CD4-positive, alpha-beta T cell (primary cell): ENCODE measurements around the gene STAC2. TPM values are rescaled to one million over a fixed set of nuclear protein-coding genes. Genes with fewer than 3 reads are reported as not detected.
A peak's percentile ranks its signal among the peaks of the same experiment; 100 is the strongest.

Source experiments
- ATAC-seq: fragments of 200-7000 bp; cut with Tn5 transposase; one replicate; pipeline ENCODE4 v1.10.0; 2022; ENCODE audit warnings: mild to moderate bottlenecking; ENCODE audit not compliant: poor library complexity
- CTCF ChIA-PET: fragments of 350-600 bp; sonication (Branson Sonifier 250); formaldehyde crosslinking; loops from one replicate; lab custom pipeline; 2021; ENCODE audit warnings: antibody characterized with exemption, inconsistent platforms; lab: Charles Lee
- POLR2A ChIA-PET: fragments of 350-600 bp; sonication (Branson Sonifier 250); formaldehyde crosslinking; loops from one replicate; lab custom pipeline; 2021; ENCODE audit warnings: antibody characterized with exemption, inconsistent platforms; lab: Charles Lee
- DNase-seq, 14 experiments: peaks; one replicate each; pipeline ENCODE4 v3.0.0-alpha.2; 2013 to 2020; ENCODE audit warnings: mixed read lengths in 2 of 14
- H3K27ac ChIP-seq, 2 donors: one replicate each; pipeline versions ENCODE4 v1.5.1 to v1.7.0; 2013; ENCODE audit warnings: low read length in 2 of 2, low read depth in 1 of 2, mild to moderate bottlenecking in 1 of 2
- H3K27me3 ChIP-seq, 2 experiments: 1 replicate in 1 of 2; 2 replicates in 1 of 2; pipeline versions ENCODE4 v1.6.1 to v1.7.0; 2013; ENCODE audit warnings: low read length in 2 of 2, control low read depth in 1 of 2, mild to moderate bottlenecking in 1 of 2, moderate library complexity in 1 of 2; ENCODE audit not compliant: insufficient read depth in 2 of 2, control insufficient read depth in 1 of 2
- H3K36me3 ChIP-seq: one replicate; pipeline ENCODE4 v1.6.1; 2013; ENCODE audit warnings: low read length, control low read depth; ENCODE audit not compliant: insufficient read depth
- H3K4me1 ChIP-seq: one replicate; pipeline ENCODE4 v1.6.1; 2013; ENCODE audit warnings: low read length, control low read depth; ENCODE audit not compliant: insufficient read depth
- H3K4me3 ChIP-seq: one replicate; pipeline ENCODE4 v1.5.1; 2013; ENCODE audit warnings: mild to moderate bottlenecking, low read length, moderate library complexity
- H3K9me3 ChIP-seq, 2 experiments: 1 replicate in 1 of 2; 2 replicates in 1 of 2; pipeline versions ENCODE4 v1.6.1 to v1.7.0; 2013; ENCODE audit warnings: low read length in 2 of 2, mild to moderate bottlenecking in 2 of 2, control low read depth in 1 of 2, moderate library complexity in 1 of 2; ENCODE audit not compliant: control insufficient read depth in 1 of 2, insufficient read depth in 1 of 2
- H3K27ac Mint-ChIP-seq: one replicate; pipeline ENCODE4 v1.8.0; 2020; ENCODE audit warnings: mixed read lengths
- H3K27me3 Mint-ChIP-seq: one replicate; pipeline ENCODE4 v1.8.0; 2021; ENCODE audit warnings: mixed read lengths
- H3K36me3 Mint-ChIP-seq: one replicate; pipeline ENCODE4 v1.8.0; 2021; ENCODE audit warnings: low read depth, mixed read lengths
- H3K4me1 Mint-ChIP-seq: one replicate; pipeline ENCODE4 v1.8.0; 2021; ENCODE audit warnings: low read depth, mixed read lengths
- H3K4me3 Mint-ChIP-seq: one replicate; pipeline ENCODE4 v1.8.0; 2020; ENCODE audit warnings: mild to moderate bottlenecking, mixed read lengths
- H3K9me3 Mint-ChIP-seq: one replicate; pipeline ENCODE4 v1.8.0; 2020; ENCODE audit warnings: mixed read lengths
- CTCF ChIP-seq: fragments of 200-600 bp; IDR thresholded peaks from one replicate; pipeline ENCODE4 v1.8.0; 2022; ENCODE audit warnings: antibody characterized with exemption, mild to moderate bottlenecking
- intact Hi-C, 2 experiments: fragments of 100-400 bp; cut with DNase I in 1 of 2; cut with micrococcal nuclease in 1 of 2; formaldehyde crosslinking; loops; one replicate each; pipeline versions ENCODE4 v1.15.1 to v1.9.0; 2023 to 2025; cut with DNase I, micrococcal nuclease
- total RNA-seq, 174 experiments: library from RNA in 2 of 174; stranded (reverse) in 2 of 174; gene quantifications; one replicate each; pipeline ENCODE4 v1.2.3 and lab custom pipeline; 2021 to 2026

The STAC2 gene
- total RNA-seq, 2 experiments from 2014 or later = not detected

DNA sequence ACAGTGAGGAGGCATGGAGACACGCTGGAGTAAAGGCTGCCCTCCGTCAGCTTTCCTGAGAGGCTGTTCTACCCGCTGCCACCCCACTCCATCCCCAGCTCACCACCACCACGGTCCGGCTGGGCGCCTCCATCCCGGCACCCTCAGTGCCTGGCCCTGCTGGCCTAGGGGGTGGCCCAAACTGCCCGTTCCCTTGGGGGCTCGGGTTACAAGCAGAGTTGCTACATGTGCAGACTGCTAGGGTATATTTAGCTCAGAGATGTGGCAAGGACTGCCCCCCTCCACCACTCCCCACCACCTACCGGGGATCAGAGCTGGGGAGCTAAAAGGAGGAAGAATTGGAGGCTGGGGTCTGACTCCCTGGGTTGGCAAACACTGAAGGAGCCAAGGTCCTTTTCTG lies 32.4 kb downstream of the STAC2 start:
- ATAC-seq (no peak), DNase-seq (peak in 1 of 14 experiments; percentile 16)
- Mint-ChIP-seq H3K9me3 (no peaks in the 10 kb centered on the region), H3K36me3 (peaks cover 9% of the 10 kb centered on the region), H3K27ac (no peak overlapping the region), H3K4me1 (peaks cover 30% of the 10 kb centered on the region), H3K4me3 (no peak overlapping the region), H3K27me3 (no peaks in the 10 kb centered on the region)
- H3K36me3 ChIP-seq = peaks cover 34% of the 10 kb centered on the region
- ChIA-PET POLR2A (no interaction called here), CTCF (interaction anchor here (1.3 kb wide), 1 partner anchor 19 kb away, joined by 3 read pairs; no protein-coding TSS in a partner anchor)
- intact Hi-C loops = no loop called here
- no peak overlapping the region for H3K27ac ChIP-seq
- no peak for TF ChIP-seq CTCF
- no peaks in the 10 kb centered on the region for H3K9me3 ChIP-seq
- H3K27me3 ChIP-seq = no peaks in the 10 kb centered on the region
- H3K4me1 ChIP-seq = peaks cover 45% of the 10 kb centered on the region
- H3K4me3 ChIP-seq = no peak overlapping the region

GRCh38 chr17:39192901-39193300 lies 32.8 kb downstream of the STAC2 start:
- no peak for TF ChIP-seq CTCF
- Histone ChIP-seq H3K36me3 (peaks cover 34% of the 10 kb centered on the region), H3K27ac (no peak overlapping the region), H3K4me3 (no peak overlapping the region), H3K27me3 (no peaks in the 10 kb centered on the region), H3K9me3 (no peaks in the 10 kb centered on the region), H3K4me1 (peaks cover 40% of the 10 kb centered on the region)
- H3K4me3 Mint-ChIP-seq = no peak overlapping the region
- no peaks in the 10 kb centered on the region for H3K27me3 Mint-ChIP-seq
- DNase-seq = no peak
- H3K9me3 Mint-ChIP-seq = no peaks in the 10 kb centered on the region
- ChIA-PET POLR2A (no interaction called here), CTCF (interaction anchor here (1.3 kb wide), 1 partner anchor 18 kb away, joined by 3 read pairs; no protein-coding TSS in a partner anchor)
- H3K27ac Mint-ChIP-seq = no peak overlapping the region
- peaks cover 10% of the 10 kb centered on the region for H3K36me3 Mint-ChIP-seq
- ATAC-seq = no peak
- intact Hi-C loops = no loop called here
- peaks cover 25% of the 10 kb centered on the region for H3K4me1 Mint-ChIP-seq

DNA sequence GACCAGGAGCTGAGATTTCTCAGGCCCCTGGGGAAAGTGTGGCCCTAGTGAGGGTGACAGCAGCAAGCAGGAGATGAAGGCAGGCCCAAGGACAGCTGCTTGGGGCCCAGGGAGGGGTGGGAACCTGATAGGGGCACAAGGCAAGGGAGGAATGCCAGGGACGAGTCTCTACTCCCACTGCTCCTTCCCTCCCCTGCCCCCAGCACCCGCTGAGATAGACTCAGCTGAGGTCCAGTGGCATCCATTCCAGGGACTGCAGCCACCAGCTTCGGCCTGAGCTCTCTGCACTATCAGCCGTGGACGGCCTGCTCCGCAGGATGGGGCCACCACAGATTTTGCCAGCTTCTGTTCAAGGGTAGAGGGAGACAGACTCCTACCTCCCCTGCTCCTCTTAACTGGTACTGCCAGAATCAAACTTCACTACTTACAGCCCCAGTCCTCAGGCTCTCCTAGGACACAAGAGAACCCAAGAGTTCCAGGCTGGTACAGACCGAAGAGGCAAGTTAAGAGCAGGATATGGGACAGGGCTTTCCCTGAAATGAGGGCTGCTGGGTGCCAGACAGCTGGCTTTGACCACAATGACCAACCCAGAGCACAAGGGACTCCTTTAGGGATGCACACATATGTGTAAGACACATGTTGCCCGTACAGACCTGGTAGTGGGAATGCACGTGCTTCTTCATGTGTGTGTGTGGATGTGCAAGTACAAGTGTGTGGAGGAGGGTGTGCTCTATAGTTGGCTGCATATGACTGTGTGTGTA lies 33.8 kb downstream of the STAC2 start:
- intact Hi-C loops = no loop called here
- CTCF ChIA-PET = interaction anchor here (0.6 to 1.3 kb wide), 2 partner anchors 17 to 215 kb away, joined by 3 read pairs; no protein-coding TSS in a partner anchor
- peaks cover 43% of the 10 kb centered on the region for H3K36me3 ChIP-seq

More for the DNA sequence above, 33.8 kb downstream of the STAC2 start:
- Mint-ChIP-seq H3K27ac (no peak overlapping the region), H3K4me1 (peaks cover 24% of the 10 kb centered on the region), H3K36me3 (peaks cover 20% of the 10 kb centered on the region), H3K4me3 (peak overlapping the region; percentile 21), H3K9me3 (no peaks in the 10 kb centered on the region), H3K27me3 (no peaks in the 10 kb centered on the region)
- no peak for ATAC-seq
- no peak for DNase-seq
- no peak for TF ChIP-seq CTCF
- POLR2A ChIA-PET = interaction anchor here (1.2 to 1.5 kb wide), 2 partner anchors 8 to 39 kb away, joined by 4 read pairs; no protein-coding TSS in a partner anchor
- Histone ChIP-seq H3K9me3 (no peaks in the 10 kb centered on the region), H3K4me3 (no peak overlapping the region), H3K4me1 (peaks cover 33% of the 10 kb centered on the region), H3K27me3 (no peaks in the 10 kb centered on the region), H3K27ac (no peak overlapping the region)
